Hepatic stellate cell (primary cell): Measurements from ENCODE around the gene ATP2A1.
"Not testable (repeated sequence)": the region's sequence is repeated elsewhere in the genome, so short reads cannot be mapped to it uniquely, and the experiment has no call there.

ENCODE experiments used
- DNase-seq: peaks from one replicate; pipeline ENCODE4 v3.0.0; 2011; ENCODE audit warnings: low spot score

Gene ATP2A1

DNA sequence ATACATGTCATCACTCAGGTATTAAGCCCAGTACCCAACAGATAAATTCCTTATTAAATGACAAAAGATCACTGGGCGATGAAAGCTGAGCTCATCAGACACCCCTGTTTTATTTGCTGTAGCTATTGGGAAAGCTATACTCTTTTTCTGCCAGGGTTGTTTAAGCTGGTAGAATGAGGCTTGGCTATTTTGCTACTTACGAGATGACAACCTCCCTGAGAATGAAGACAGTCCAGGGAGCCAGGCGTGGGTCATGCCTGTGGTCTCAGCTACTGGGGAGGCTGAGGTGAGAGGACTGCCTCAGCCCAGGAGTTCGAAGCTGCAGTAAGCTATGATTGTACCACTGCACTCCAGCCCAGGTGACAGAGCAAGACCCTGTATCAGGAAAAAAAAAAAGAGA is 19.0 kb upstream of the ATP2A1 start:
- no peak for DNase-seq

DNA sequence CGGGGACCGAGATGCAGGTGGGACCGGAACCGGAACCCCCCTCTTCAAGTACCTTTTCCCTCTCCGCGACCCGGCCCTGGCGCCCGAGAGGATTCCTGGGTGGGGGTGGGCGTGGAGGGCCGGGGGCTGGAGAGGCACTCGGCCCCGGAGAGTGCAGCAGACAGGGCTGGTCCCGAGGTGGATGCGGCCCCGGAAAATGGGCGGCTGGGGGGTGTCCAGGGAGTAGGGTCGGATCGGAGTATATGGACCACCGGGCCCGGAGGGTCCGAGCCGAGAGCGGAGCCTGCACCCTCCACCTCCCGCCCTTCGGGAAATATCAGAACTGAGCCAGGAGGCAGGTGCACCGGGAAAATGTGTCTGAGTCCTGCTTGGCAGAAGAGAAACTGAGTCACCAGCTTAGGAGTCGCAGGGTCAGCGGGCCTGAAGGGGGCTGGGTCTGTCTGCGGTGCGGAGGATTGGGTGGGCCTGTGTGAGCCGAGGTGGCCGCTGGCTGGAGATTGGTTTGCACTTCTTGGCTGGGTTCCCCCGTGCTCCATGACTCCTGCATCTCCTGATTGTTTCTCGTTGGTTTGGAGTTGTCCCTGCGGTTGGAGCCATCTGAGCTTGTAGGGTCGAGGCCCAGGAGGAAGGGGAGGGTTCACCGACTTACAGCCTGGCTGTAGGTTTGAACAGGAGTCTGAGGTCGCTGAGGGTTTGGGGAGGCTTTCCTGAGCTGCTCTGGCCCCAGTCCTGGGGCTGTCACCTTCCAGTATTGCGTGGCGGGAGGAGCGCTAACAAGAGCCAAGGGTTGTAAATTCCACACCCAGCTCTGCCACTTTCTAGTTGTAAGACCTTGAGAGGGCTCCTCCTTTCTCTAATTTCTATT is 14.1 kb upstream of the ATP2A1 start:
- DNase-seq, result peak; percentile 62

GRCh38 chr16:28865001-28865688 is 13.1 kb upstream of the ATP2A1 start:
- no peak for DNase-seq

DNA sequence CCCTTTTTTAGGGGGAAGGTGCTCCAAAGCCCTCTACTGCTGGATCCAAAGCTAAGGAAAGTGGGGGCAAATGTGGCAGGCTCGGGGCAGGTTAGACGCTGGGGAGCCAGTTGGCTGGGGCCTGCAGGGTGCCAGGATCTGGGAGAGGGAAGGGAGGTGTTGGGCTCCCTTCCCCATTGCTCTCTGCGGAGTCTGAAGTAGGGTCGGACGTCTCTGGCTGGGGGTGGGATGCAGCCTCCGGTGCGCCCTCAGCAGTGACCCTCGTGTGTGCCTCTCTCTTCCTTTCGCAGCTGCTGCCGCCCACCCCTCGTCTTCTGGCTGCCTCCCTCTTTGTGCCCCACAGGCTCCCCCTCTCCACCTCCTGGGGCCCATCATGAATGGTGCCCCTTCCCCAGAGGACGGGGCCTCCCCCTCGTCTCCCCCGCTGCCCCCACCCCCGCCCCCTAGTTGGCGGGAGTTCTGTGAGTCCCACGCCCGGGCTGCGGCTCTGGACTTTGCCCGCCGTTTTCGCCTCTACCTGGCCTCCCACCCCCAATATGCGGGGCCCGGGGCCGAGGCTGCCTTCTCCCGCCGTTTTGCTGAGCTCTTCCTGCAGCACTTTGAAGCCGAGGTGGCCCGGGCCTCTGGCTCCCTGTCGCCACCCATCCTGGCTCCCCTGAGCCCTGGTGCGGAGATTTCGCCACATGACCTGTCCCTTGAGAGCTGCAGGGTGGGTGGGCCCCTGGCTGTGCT is 12.4 kb upstream of the ATP2A1 start:
- no peak for DNase-seq

DNA sequence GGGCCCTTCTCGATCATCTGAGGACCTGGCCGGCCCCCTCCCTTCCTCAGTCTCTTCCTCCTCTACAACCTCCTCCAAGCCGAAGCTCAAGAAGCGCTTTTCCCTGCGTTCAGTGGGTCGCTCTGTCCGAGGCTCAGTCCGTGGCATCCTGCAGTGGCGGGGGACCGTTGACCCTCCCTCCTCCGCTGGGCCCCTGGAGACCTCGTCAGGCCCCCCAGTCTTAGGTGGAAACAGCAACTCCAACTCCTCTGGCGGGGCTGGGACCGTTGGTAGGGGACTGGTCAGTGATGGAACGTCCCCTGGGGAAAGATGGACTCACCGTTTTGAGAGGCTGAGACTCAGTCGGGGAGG is 11.9 kb upstream of the ATP2A1 start:
- DNase-seq, result no peak

GRCh38 chr16:28867241-28867640 is 11.0 kb upstream of the ATP2A1 start:
- no peak for DNase-seq

- DNase-seq, result not testable (repeated sequence)
Observed at GRCh38 chr16:28867646-28868045, 10.6 kb upstream of the ATP2A1 start.

- DNase-seq, result no peak
Observed at GRCh38 chr16:28869201-28869600, 9.1 kb upstream of the ATP2A1 start.

- no peak for DNase-seq
Observed at GRCh38 chr16:28872952-28873351, 5.3 kb upstream of the ATP2A1 start.

- peak; percentile 64 for DNase-seq
Observed at GRCh38 chr16:28873543-28874201, 4.6 kb upstream of the ATP2A1 start.

- no peak for DNase-seq
Observed at GRCh38 chr16:28874406-28874805, 3.9 kb upstream of the ATP2A1 start.

DNA sequence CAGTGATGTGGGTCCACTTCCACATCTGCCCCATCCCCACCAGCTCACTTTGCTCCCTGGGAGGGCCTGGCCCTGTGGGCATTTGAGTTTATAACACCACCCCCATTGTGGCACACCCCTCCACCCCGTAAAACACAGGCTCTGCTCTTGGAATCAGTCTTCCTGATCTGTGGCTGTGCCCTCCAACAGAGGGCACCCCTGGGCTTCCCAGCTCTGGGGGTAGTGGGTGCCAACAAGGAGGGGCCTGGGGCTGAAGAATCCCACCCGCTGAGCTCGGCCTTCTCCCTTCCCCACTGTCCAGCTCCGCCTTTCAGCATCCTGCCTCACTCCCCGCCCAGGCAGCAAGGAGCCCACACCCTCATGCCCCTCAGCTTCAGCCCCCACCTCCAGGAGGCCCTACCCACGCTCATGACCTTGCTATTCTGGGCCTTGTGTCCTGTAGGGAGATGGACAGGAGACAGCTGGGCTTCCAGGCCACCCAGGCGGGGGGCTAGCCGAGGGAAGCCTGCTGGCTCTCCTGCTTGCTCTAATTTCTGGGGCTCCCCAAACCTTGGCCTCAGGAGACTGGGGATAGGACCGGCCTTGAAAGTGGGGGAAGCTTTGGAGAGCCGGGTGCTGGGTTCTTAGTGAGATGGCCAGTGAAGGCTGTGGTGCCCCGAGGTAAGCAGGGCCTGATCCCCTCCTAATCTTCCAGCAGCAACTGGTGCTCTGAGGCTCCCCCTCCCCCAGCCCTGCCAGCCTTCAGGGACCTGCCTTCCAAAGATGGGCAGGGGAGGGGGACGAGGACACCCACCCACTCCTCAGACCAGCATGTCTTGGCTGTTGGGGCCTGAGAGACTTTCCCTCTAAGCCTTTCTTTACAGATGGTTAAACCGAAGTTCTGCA is 2.9 kb upstream of the ATP2A1 start:
- DNase-seq, result no peak

DNA sequence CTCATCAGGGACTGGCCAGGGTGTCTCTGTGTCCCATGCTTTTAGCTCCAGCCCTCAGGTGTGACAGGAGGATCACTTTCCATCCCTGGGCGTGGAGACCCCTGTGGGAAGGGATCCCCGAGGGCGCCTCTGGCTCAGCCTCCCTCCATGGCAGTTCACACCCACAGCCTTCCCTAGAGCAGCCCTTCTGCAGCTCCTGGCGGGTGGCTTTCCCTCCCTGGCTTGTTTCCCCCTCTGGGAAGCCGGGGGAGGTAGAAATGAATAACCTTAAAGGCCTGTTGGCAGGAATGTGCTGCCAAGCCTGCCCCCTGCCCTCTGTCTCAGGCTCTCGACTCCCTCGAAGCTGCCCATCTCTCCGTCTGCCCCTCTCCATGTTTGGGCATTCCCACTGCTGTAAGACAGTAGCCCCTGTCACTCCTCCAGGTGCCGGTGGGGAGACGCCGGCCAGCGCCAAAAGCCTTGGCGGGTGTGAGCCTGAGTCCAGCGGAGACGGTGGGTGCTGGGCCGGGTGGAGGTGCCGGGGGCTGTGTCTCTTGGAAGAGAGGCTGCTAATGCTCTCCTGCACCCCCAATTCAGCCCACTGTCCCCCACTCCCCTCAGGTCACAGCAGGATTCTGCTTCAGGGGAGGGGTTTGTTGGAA is 2.1 kb upstream of the ATP2A1 start:
- no peak for DNase-seq

- no peak for DNase-seq
Observed at GRCh38 chr16:28876973-28877654, 1.2 kb upstream of the ATP2A1 start.

GRCh38 chr16:28877655-28878000 is 660 bp upstream of the ATP2A1 start:
- no peak for DNase-seq

GRCh38 chr16:28879261-28879840 is 1.1 kb downstream of the ATP2A1 start:
- no peak for DNase-seq

GRCh38 chr16:28879841-28880588 is 1.7 kb downstream of the ATP2A1 start:
- peak; percentile 100 for DNase-seq

DNA sequence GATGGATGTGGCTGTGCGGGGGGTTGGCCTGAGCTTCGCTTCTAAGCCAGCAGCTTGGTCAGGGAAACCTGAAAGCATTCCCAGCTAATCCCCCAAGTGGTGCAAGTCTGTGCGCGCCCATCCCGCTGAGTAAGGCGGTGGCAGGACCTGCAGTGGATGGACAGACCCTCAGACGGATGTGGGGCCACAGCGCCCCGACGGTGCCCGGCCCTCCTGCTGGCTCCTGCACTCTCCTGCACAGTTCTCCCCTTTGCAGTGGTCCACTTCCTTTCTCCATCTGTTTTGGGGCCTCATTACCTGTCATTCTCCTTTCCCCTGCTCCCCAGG is 2.3 kb downstream of the ATP2A1 start:
- DNase-seq, result no peak

GRCh38 chr16:28880955-28881354 is 2.7 kb downstream of the ATP2A1 start:
- DNase-seq, result no peak
